ENCODE measurements around the gene CCDC91.

Gene CCDC91

DNA sequence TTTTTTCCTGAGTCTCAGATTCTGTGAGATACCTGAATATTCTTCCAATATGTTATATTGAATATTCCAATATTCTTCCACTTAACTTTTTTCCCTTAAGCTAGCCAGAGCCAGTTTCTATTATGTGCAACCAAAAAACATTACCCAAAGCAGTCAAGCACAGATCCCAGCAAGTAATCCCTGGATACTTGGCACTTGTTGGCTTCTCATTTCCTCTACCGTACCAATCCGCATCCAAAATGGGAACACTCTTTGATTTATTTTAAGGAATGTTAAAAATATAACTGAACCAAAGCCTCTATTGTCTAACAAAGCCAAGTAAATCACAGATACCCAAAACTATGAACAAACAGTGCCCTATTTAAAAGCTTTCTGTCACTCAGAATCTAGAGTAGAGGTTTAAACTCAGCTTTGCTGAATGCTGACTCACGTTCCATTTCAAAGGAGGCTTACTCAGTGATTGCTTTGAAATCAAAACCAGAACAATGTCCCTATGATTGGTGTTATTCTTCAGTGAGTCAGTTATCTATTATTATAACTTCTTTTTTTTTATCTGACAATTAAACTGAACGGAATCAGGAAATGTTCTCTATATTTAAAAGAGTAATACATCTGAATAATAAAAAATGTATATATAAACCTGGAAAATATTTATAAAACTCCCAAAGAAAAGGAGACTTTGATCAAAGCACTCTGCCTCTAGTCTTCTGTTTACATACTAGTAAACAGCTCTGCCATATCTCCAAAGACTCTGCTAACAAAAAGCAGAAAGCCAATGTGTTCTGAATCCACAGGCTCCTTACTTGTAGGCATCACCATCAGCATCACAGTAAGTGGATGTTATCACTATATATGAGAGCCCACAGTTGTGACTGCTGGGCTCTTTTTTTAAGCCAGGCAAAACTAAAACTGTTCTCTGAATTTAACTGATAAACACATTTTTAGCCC, 360.8 kb downstream of the CCDC91 start:
- no peak for DNase-seq

DNA sequence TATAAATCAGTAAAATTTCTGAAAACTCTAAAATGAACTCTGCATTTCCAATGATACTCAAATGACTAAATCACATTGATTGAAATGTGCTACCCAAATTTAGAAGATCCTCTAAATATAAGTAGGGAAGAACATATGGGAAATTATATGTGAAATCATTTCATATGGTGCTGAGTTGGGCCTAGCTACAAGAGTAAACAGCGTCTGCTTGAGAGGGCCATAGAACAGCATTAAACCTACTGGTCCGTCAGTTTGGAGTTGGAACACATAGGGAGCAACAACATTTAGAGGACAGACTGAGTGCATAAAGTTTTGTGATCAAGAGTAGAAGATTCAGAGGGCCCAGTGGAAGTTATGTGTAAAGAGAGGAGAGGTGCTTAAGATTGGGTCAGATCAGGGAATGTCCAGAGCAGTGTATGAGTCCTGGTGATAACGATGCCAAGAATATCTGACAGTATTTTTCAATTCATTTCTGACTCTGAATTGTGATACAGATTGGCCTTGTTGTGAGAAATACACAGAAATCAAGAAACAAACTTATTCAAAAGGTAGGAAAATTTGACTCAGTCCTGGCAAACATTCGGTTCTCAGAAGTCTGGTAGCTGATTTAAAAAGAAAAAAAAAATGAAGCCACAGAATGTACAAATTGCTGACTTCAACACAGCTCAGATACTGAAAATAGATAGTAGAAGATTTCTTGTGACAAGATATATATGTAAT, 362.2 kb downstream of the CCDC91 start:
- no peak for DNase-seq

DNA sequence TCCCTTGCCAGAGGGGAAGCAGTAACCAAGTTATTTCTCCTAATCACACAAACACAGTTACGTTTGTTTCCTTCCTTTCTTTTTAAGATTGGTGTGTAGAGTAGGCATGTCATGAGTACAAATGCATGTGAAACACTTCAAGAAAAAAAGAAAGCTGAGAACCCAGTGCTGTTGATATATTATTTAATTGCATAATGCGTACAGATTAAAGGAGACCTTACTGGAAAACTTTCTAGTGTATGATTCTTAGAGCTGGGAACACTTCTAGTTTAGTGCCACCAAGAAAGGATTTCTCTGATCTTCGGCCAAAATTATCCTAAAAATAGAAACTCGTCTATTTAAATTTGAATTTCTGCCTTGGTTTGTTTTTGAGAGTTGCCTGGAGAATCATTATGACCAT, 365.5 kb downstream of the CCDC91 start:
- no peak for DNase-seq

DNA sequence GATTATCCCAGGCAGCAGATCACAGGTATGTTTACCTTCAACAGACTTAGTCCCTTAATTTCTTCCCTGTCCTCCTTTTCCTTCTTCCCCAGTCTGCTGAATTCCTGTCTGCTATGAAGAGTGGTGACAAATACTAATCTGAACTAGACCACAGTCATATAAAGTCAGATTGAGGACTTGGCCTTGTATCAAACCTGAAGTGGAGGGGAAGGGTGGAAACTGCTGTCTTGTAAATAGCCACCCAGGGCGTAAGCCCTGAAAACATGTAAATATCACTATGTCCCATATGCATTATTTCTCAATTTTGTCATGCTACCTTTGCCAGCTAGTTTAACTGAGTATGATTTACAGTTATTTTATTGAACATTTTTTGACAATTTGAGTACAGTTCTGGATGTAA, 368.0 kb downstream of the CCDC91 start:
- DNase-seq = no peak

DNA sequence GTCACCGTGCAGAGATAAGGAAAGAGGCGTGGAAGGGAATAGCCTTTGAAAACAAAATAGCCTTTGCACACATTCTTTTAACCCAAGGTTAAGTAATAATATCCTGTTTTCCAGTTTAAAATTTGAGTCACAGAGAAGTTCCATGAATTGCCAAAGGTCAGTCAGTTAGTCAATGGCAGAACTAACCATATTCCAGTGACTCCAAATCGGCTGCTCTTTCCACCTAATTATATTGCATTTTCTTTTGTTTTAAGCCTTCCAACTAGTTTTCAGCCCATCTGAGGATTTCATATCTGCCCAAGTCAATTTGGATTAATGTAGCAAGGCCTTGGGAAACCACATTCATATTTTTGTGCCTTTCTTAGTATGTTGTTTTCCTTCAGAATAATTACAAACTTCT, 373.0 kb downstream of the CCDC91 start:
- DNase-seq = no peak

DNA sequence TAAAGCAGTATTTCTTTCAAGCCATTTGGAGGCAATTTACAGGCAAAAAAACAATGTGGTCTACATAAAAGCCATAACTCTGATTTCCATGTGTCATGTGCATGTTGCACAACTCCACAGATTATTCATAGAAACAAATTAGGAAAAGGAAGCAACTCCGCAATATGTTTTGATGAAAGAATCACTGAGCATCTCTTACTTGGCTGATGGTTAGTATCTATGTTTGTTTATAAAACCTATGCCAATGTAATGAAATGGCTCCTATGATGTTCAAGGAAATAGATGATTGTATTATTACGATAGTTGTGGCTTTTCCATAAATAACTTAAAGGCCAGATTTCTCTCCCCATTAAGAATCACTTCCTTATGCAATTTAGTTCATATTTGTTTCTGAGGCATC, 373.7 kb downstream of the CCDC91 start:
- no peak for DNase-seq

DNA sequence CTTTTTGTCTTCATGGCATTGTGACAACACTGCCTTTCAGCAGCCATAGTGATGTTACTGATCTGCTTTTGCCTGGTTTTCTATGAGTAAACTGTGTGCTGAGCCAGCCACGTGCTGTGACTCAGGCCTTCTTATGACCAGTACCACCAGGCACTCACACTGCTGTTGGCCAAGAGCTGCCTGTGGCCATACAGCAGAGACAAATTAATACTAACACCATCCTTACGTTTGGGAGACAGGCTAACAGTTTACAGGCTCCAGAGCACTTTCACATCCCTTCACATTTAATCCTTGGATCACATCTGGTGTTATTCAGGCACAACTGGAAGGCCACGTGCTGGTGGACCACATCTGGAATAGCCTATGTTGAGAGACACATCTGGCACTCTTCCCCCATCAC, 377.9 kb downstream of the CCDC91 start:
- no peak for DNase-seq

DNA sequence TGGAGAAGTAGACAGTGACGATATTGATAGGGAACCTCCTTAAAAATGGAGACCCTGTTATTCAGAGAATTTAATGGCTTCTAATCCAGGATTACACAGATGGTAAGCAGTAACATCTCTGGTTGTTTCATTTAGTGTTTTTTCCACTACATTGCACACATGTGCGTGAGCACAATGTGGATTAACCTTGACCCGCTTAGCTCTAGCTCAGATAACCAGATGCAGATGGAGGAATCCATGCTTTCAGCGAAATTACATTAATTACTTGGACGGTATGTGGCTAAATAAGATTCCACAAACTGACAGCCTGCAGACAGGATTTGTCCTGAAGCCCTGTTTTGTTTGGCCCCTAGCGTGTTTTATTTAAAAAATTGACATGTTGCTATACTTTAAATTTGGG, 378.4 kb downstream of the CCDC91 start:
- no peak for DNase-seq

DNA sequence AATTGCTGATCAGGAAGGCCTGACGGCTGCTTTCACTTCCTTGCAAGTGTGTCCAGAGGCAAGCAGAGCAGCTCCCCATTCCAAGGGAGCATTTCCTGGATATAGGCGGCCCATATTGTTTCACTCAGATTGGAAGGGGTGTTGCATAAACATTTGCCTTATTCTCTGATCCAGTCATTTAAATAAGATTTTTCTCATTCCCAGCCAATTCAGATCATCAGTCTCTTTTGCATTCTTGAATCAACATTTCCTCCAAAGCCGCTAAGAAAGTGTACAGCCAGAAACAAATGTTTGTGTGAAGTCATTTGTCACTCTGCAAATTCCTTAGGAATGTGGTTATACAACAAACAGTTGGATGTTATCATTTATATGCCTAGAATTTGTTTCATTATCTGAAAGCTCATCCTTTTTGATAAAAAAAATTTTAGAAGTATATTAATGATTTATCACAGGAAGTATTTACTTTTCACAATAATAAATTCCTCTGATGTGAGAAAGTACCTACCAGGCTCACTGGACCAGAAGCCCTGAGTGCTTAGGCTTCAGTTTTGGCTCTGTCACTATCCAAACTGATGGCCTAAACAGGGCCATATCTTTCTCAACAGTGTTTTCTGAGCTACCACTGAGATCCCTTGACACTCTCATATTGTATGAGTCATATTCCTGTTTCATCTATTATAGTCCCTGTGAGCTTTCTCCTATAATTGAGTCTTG, 379.6 kb downstream of the CCDC91 start:
- DNase-seq = no peak

DNA sequence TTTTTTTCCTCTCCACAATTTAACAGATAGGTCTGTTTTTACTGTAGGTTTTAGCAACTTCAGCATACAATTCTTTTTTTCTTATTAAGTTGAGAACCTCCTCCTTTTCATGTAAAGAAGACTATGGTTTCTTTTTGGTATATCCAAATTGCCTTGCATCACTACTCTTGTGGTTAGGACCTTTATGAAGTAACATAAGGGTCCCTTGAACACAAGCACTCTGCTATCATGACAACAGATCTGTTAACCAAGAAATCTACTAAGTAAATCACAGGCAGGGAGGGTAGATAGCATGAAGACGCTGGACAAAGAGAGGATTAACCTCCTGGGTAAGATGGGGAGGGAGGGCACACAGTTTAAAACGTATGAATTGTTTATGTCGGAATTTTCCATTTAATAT, 380.6 kb downstream of the CCDC91 start:
- no peak for DNase-seq

DNA sequence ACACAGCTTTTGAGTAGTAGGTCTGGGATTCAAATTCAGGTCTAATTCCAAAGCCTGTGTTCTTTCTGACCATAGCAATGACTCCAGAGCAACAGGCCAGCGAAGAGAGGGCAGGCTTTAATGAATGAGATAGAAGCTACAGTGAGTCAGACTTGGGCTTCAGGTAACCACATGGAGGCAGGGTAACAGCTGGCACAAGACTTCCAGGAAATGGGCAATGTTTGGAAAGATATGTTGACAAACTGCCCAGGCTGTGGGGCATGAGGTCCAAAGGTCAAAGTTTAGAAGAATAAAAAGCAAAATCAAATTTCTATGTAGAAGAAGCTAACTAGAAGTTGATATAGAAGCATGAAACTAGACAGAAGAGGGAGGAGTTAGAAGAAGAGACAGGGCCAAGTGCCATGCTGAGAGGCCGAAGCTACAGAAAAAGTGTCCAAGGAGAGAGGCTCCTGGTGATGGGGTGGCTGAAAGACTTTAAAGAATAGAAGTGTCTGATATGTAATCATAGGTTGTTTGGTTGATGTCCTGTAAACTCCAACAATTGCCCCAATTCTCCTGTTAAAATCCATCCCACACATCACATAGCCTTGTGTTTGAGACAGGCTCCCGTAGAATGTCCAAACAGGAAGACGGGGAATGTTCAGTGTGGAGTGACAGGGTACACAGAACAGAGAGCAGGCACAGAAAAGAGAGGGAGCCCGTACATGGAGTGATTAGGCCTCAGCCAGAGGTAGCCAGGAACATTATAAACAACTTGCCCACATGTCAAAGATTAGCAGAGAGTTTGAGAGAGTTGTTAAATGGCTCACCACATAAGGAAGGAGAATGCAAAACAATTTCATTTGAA, 384.7 kb downstream of the CCDC91 start:
- no peak for DNase-seq

DNA sequence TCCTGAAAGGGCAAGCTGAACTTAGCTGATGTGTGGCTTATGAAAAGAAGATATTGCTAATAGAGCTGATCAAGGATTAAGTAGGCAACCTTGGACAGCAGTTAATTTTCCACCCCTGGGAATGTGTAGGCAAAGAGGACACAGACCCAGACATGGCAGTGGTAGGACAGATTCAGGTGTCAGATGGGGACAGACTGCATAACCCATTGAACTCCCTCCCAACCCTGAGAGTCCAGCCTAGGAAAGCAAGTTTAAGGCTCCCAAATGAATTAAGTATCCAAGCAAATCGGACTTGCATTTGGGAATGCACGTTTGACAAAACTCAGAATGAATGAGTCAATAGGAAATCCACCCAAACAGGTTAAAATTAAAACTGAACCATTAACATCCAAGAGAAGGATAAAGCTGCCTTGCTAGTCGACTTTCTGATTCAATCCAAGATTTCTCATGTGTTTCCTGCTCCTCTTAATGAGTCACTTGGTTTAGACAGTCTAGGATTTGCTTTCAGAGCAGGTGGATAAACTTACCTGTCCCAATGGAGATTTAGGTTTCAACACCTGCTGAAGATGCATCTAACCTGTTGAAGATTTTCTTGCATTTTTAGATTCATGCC, 385.4 kb downstream of the CCDC91 start:
- no peak for DNase-seq

DNA sequence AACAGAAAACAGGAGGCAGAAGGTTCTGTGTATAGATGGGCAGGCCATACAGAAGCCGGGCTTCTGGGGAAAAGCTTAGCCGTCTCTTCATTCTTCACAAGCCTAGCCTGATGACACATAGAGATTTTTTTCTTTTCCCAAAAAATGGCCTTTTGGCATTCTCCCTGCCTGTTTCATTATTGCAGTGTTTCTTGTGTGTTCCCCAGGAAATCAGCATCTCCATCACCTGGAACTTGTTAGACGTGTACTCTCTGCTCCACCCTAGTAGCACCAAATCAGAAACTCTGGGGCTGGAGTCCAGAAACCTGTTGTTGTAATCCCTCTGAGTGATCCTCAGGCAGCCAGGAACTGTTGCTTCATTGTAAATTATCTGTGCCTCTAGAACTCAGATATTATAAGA, 388.1 kb downstream of the CCDC91 start:
- DNase-seq = no peak

DNA sequence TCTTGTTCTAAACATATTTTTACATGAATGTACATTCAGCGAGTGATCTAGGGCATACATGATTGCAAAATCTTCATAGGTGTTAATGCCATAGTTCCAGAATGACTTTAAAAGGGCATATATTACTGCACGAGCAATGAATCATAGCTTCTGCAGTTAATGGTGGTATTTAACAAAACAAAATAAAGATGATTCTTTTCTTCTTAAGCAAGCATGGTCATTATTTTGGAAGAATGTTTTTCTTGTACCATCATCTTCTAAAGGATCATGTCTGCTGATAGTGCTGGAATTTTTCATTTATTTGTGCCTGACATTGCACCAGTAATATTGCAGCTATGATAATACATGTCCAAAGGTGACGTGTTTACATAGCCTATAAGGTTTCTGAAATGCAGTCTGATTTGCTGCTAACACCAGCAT, 388.6 kb downstream of the CCDC91 start:
- no peak for DNase-seq

DNA sequence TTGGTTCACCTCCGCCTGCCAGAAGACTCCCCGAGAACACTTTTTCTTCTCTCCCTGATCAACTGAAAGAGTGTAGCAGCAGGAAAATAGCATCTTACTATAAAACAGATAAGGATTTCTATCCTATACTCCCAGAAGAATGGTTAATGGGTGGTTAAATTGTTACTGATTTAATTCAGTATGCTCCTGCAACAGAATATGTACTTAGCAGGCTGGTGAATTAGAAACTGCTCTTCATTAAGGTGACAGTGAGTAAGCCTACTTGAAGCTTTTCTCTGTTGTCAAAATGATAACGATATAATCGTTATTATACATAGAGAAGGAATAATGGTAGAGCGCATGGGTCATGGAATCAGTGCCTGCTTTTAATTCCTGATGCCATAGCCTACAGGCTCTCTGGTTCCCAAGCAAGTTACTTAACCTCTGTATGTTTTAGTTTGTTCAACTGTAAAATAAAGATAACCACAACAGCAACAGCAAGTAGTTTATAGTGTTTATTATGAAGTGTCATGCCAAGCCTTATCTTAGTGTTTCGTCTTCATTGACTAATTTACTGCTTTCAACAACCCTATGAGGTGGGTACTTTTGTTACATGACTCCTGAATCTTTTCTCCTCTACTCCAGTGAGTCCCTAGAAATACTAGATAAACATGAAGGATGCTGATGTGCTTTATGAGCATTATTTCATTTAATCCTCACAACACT, 392.6 kb downstream of the CCDC91 start:
- DNase-seq = no peak

DNA sequence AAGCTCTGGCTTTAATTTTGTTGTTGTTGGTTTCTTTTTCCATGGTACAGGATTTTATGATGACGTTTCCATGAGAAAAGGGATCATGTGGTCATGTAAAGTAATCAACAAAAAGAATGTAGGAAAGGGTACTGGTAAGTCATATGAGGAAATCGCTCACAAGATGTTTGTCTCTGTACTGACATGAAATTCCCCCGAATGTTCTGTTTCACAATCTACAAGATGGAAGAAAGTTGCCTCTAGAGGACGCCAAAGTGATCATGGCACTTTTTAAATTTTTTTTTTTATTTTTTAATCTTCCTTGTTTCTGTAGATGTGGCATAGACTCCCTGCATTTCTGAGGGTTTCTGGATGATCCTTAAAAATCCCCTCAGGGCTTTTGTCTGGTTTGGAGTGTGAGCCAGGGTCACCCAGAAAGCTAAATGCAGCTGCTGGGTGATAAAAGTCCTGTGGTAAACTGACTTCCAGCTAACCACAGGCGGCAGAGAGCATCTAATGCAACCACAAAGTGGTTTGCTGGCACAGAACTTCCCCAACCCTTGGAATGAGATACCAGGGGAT, 393.5 kb downstream of the CCDC91 start:
- no peak for DNase-seq

DNA sequence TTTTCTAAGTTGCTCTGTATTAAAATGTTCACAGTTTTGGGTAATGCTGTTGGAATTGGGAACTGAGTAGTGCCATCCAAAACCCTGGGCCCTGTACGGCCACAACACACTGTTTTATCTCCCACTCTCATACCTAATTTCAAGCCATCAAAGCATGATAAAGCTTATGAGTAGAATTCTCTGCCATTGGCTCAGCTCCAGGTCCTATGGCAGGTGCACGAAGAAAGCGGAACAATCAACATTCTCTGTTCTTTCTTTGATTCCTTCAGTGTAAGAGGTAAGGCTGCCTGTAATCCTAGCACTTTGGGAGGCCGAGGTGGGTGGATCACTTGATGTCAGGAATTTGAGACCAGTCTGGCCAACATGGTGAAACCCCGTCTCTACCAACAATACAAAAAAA, 394.9 kb downstream of the CCDC91 start:
- no peak for DNase-seq

DNA sequence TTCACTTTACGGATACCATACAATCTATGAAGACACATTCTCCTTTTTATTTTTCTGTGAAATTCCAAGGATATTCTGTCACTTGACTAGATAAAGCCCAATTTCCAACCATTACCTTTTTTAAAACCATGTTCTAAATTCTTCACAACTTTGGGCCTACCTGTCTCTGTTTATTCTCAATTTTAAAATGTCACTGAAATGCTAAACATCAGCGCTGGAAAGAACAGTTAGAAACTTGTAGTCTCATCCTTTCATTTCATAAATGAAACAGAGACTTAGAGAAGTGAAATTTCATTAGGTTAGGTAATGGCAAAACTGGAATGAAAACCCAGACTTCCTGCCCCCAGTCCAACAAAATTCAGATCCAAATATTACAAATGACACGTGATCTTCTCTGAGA, 396.2 kb downstream of the CCDC91 start:
- DNase-seq = no peak

DNA sequence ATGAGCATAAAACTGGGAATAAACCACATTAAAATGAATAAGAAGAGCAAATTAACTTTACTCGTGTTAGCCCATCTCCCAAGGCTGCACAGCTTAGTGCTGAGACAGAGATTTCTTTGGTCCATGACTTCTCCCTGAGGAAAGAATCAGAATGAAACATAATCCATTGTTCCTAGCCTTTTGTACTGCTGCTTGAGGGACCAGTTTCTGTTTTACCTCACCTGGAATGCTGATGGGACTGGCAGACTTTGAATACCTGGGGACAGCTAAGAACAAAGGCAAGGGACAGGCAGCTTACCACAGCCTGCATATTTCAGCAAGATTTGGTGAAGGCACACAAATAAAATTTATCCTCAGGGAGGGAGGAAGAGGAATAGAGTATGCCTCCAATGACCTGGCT, 401.6 kb downstream of the CCDC91 start:
- no peak for DNase-seq

Data from NCI-H345 (cell line).